ENCODE measurements around the gene EXD3. TPM values are rescaled to one million over a fixed set of nuclear protein-coding genes. Genes with fewer than 3 reads are reported as not detected.

EXD3 gene
- total and polyA plus RNA-seq, 9 of the 15 experiments (the other 6 are each of a cell fraction or from before 2014, with no cell fraction given): 0.29 to 12.5 (median 3.9) TPM

- in situ Hi-C loops (cut with MboI) (no loop called here), intact Hi-C loops (cut with micrococcal nuclease) (loop anchor here (2.0 kb wide), 1 partner anchor 21 kb away; the partner anchor contains the start of gene NELFB)
- ChIA-PET POLR2A (interaction anchor here (0.5 to 2.6 kb wide), 6 partner anchors 11 to 166 kb away, joined by 3 to 19 read pairs (median 8); partner anchors contain the start of gene TUBB4B), CTCF (ENCODE audit: low intra/inter-chr PET ratio) (no interaction called here)
- H4K20me1 ChIP-seq (replicated peaks; ENCODE audit: control insufficient read depth, insufficient read depth, low read length): no peaks in the 10 kb centered on the region
- peaks cover 17 to 95% of the 10 kb centered on the region in 2 experiments for H3K4me1 ChIP-seq (replicated peaks in 1 of 2; ENCODE audit: control insufficient read depth in 2 of 2, insufficient read depth in 2 of 2, low read length in 2 of 2)
- no peak overlapping the region for H2AFZ ChIP-seq (ENCODE audit: low read depth, low read length)
- H3K36me3 ChIP-seq (ENCODE audit: control insufficient read depth, insufficient read depth, low read length): peaks cover 52% of the 10 kb centered on the region; the same call in 1 of the 3 replicates
- H3K9ac ChIP-seq (ENCODE audit: insufficient read depth in 1 of 2, low read depth in 2 of 2, low read length in 2 of 2): peak overlapping the region; percentile 91 to 92
- no TSS peak for BruUV-seq (replicated peaks)
- no peak overlapping the region for H3K4me3 ChIP-seq
- H3K9me3 ChIP-seq (replicated peaks; ENCODE audit: control insufficient read depth, insufficient read depth, low read depth, low read length): no peaks in the 10 kb centered on the region
- no peaks in the 10 kb centered on the region for H3K27me3 ChIP-seq (ENCODE audit: control insufficient read depth in 2 of 2, insufficient read depth in 2 of 2, low read length in 2 of 2)
- 84% methylated on average over 18 of the region's 24 CpGs for WGBS (ENCODE audit: insufficient coverage, low coverage, missing lambda C conversion rate)
- no peaks in the 10 kb centered on the region for H3K9me1 ChIP-seq (ENCODE audit: control insufficient read depth, insufficient read depth, low read length)
- no peak for FAIRE-seq
- DNase-seq (ENCODE audit: extremely low read depth in 1 of 4, low spot score in 3 of 4): no peak
- peak overlapping the region; percentile 98 for H3K27ac ChIP-seq (ENCODE audit: extremely low read depth, low read depth, low read length)
- H3K79me2 ChIP-seq (ENCODE audit: control insufficient read depth, insufficient read depth, low read length): peaks cover 33% of the 10 kb centered on the region
- ATAC-seq: no peak
- 0 out of 2 replicates have a peak overlapping the region, but pooled peaks have one; percentile 82 for H3K4me2 ChIP-seq (ENCODE audit: insufficient read depth, low read length)
- TF ChIP-seq NR2F6 (CRISPR knock-in tag; IDR thresholded peaks at IDR 0.05) (no peak), THAP7 (CRISPR knock-in tag; IDR thresholded peaks at IDR 0.05) (no peak), PPARD (CRISPR knock-in tag; IDR thresholded peaks at IDR 0.05) (no peak), IRF1 (CRISPR knock-in tag; IDR thresholded peaks at IDR 0.05; ENCODE audit: borderline replicate concordance) (no peak), SMAD2 (IDR thresholded peaks at IDR 0.05; ENCODE audit: low read depth, low read length) (no peak), JUND (IDR thresholded peaks at IDR 0.05; ENCODE audit: borderline replicate concordance, low read depth, low read length) (no peak), JUND (tag; IDR thresholded peaks at IDR 0.05; ENCODE audit: borderline replicate concordance, low read depth, low read length) (no peak), POLR2B (IDR thresholded peaks at IDR 0.05; ENCODE audit: low read depth, partially characterized antibody) (peak; percentile 38), USF1 (CRISPR knock-in tag; IDR thresholded peaks at IDR 0.05) (no peak), FIP1L1 (IDR thresholded peaks at IDR 0.05; ENCODE audit: low read depth, low read length, poor library complexity, severe bottlenecking) (no peak), POLR2G (IDR thresholded peaks at IDR 0.05; ENCODE audit: low read depth, low read length) (peak; percentile 52; the same call in 1 of the 2 replicates), EP400 (IDR thresholded peaks at IDR 0.05) (no peak), PHF8 (IDR thresholded peaks at IDR 0.05; ENCODE audit: borderline replicate concordance, low read length) (no peak), E4F1 (CRISPR knock-in tag; IDR thresholded peaks at IDR 0.05; ENCODE audit: borderline replicate concordance) (no peak), ZFPM2 (CRISPR knock-in tag; IDR thresholded peaks at IDR 0.05) (no peak)
Observed at GRCh38 chr9:137275588-137276472, 147.1 kb downstream of the EXD3 start.
